Heart right ventricle (tissue), 16 donors: ENCODE results near the gene HS6ST3. TPM values are rescaled to one million over a fixed set of nuclear protein-coding genes. Genes with fewer than 3 reads are reported as not detected.

Experiments used
- ATAC-seq, 8 donors: fragments of 200-7000 bp; cut with Tn5 transposase; one replicate each; pipeline ENCODE4 v1.9.1; 2020; ENCODE audit warnings: mild to moderate bottlenecking in 8 of 8, moderate library complexity in 8 of 8, moderate number of reproducible peaks in 1 of 8
- DNase-seq, 2 donors: peaks; one replicate each; pipeline ENCODE4 v3.0.0-alpha.2; 2020
- H3K27ac ChIP-seq, 10 donors: fragments of 200-600 bp; sonication (generic) in 2 of 10; one replicate each; pipeline versions ENCODE4 v1.5.0 to v1.8.0; 2020 to 2022; ENCODE audit warnings: mild to moderate bottlenecking in 3 of 10
- H3K27me3 ChIP-seq, 7 donors: fragments of 200-600 bp; one replicate each; pipeline ENCODE4 v1.8.0; 2021 to 2022; ENCODE audit warnings: mild to moderate bottlenecking in 2 of 7
- H3K36me3 ChIP-seq, 9 donors: fragments of 200-600 bp; sonication (generic) in 1 of 9; one replicate each; pipeline versions ENCODE4 v1.5.0 to v1.8.0; 2020 to 2022; ENCODE audit warnings: mild to moderate bottlenecking in 2 of 9
- H3K4me1 ChIP-seq, 9 donors: fragments of 200-600 bp; sonication (generic) in 1 of 9; one replicate each; pipeline versions ENCODE4 v1.5.0 to v1.8.0; 2020 to 2022; ENCODE audit warnings: mild to moderate bottlenecking in 4 of 9
- H3K4me3 ChIP-seq, 10 donors: fragments of 200-600 bp; sonication (generic) in 2 of 10; one replicate each; pipeline versions ENCODE4 v1.5.0 to v1.8.0; 2020 to 2022; ENCODE audit warnings: mild to moderate bottlenecking in 7 of 10, moderate library complexity in 2 of 10
- H3K9me3 ChIP-seq, 11 donors: fragments of 200-600 bp in 10 of 11; sonication (generic) in 2 of 11; one replicate each; pipeline versions ENCODE4 v1.5.0 to v1.8.0; 2013 to 2022; ENCODE audit warnings: mild to moderate bottlenecking in 2 of 11, control low read depth in 1 of 11, moderate library complexity in 1 of 11
- WGBS, 2 donors: extraction: QIAGEN DNeasy Blood & Tissue Kit; methylation state at CpG; one replicate each; pipeline ENCODE4 v1.1.7; 2013; ENCODE audit warnings: inconsistent platforms in 1 of 2; 5-methylcytosine and 5-hydroxymethylcytosine counted together
- intact Hi-C, 10 donors: fragments of 100-400 bp; cut with DNase I; formaldehyde crosslinking; loops; one replicate each; pipeline versions ENCODE4 v1.11.1 to v1.14.2; 2022
- polyA plus RNA-seq, 2 donors: library from polyadenylated mRNA; stranded (reverse); fragments of 200-250 nt; gene quantifications; one replicate each; pipeline ENCODE4 v1.2.3, GENCODE V29; 2013
- total RNA-seq, 10 donors: library from RNA; stranded (reverse); fragmentation: NEBNext Ultra II Directional in 3 of 10; extraction: Animal tissue kit (Norgen Biotek cat#: 25700) in 3 of 10; gene quantifications; one replicate each; pipeline versions ENCODE4 v1.2.1 to v1.2.4, GENCODE V29; 2021 to 2023
- TF ChIP-seq, protein P1 (sequence below), 9 donors: fragments of 200-600 bp; sonication (generic) in 2 of 9; IDR thresholded peaks; one replicate each; pipeline versions ENCODE4 v1.5.0 to v1.8.0; 2021 to 2022; ENCODE audit warnings: antibody characterized with exemption in 9 of 9, mild to moderate bottlenecking in 5 of 9, moderate library complexity in 1 of 9
- donor health status: Arrhythmogenic right ventricular cardiomyopathy.
- donor health status: ischemic (EF 13 %, LVEDD 7.1; RV severe dilation, severe dysfunction).
- donor health status: healthy with polysubstance abuse.
- donor health status: DM: no; HTN: yes; CAD: no.
- donor health status: DM: no; HTN: no; CAD: no.
- donor health status: ischemic (EF 25% LVEDD 6.9; RV normal size, moderate dysfunction).
- donor health status: ischemic (EF 25% LVEDD 5.7; RV mildly dilated, moderate dysfunction).
- donor health status: healthy.
- donor health status: DM: yes; HTN: yes; CAD: no.
- donor health status: Ischemic cardiomyopathy.
- donor health status: ischemic (EF 35%, LVEDD 5.7; RV mildly dilated, moderate dysfunction).
- donor health status: nonischemic (EF 11% LVEDD 7.7; RV severe dilation, severe dysfunction).
- donor health status: DM: yes; HTN: yes; CAD: no.
- donor health status: PGD.
- donor health status: ischemic (EF 29% LVEDD 5.4; RV normal size, mild dysfunction).
- donor health status: nonischemic (EF 23%, LVEDD 6.1; RV moderate dilation, normal function).

Gene HS6ST3
- total and polyA plus RNA-seq, 12 donors = 0.01 to 7.6 (median 1.2) TPM

DNA sequence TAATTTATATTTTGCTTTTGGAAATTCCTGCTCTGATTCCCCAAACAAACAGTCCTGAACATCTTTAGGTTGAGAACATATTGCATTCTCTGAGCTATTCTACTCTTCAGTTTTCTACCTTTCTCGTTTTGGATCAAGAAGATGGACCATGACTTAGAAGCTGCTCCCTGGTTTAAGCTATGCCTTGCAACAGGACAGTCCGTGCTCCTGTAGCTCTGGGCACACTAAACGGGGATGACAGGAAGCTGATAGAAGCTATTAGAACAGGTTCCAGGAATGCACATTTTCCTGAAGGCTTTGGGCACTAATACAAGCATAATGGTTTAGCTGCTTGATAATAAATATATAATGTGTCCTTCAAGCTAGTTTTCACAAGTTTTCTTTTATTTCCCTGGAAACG is 385.2 kb downstream of the HS6ST3 start:
- Histone ChIP-seq H3K27ac (no peak overlapping the region), H3K27me3 (peaks cover 0 to 4% (median 0%) of the 10 kb centered on the region in 7 donors), H3K4me1 (peaks cover 0 to 12% (median 0%) of the 10 kb centered on the region in 9 donors), H3K9me3 (peaks cover 0 to 3% (median 0%) of the 10 kb centered on the region in 11 donors), H3K4me3 (no peak overlapping the region), H3K36me3 (no peaks in the 10 kb centered on the region)
- 18 to 37% methylated on average over 4 of the region's 4 CpGs for WGBS, 2 donors
- DNase-seq = no peak
- TF ChIP-seq, protein P1, sequence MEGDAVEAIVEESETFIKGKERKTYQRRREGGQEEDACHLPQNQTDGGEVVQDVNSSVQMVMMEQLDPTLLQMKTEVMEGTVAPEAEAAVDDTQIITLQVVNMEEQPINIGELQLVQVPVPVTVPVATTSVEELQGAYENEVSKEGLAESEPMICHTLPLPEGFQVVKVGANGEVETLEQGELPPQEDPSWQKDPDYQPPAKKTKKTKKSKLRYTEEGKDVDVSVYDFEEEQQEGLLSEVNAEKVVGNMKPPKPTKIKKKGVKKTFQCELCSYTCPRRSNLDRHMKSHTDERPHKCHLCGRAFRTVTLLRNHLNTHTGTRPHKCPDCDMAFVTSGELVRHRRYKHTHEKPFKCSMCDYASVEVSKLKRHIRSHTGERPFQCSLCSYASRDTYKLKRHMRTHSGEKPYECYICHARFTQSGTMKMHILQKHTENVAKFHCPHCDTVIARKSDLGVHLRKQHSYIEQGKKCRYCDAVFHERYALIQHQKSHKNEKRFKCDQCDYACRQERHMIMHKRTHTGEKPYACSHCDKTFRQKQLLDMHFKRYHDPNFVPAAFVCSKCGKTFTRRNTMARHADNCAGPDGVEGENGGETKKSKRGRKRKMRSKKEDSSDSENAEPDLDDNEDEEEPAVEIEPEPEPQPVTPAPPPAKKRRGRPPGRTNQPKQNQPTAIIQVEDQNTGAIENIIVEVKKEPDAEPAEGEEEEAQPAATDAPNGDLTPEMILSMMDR (IDR thresholded peaks at IDR 0.05) = no peak
- intact Hi-C loops = no loop called here
- ATAC-seq = peak in 3 of 8 donors; percentile 73 to 78 (median 76)

DNA sequence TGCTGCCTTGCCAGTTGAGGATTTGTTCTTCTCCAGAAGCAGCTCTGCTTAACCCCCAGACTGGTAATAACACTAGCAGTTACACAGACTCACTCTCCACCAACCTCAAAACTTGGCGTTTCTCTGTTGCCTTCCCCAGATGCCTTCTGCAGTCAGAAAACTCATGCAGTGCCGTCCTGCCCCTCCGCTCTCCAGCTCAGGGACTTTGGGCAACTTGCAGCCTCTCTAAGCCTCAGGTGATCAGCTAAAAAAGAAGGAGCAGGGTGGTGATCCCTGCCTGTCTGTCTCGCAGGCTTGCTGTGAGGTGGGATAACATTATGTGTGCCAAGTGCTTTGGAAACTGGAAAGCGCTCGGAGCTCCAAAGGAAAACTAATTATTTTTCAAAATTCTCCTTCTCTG is 391.6 kb downstream of the HS6ST3 start:
- Histone ChIP-seq H3K36me3 (no peaks in the 10 kb centered on the region), H3K9me3 (peaks cover 0 to 16% (median 7%) of the 10 kb centered on the region in 11 donors), H3K4me3 (no peak overlapping the region), H3K4me1 (no peaks in the 10 kb centered on the region), H3K27me3 (no peaks in the 10 kb centered on the region), H3K27ac (no peak overlapping the region)
- TF ChIP-seq, protein P1 (IDR thresholded peaks at IDR 0.05) = no peak
- DNase-seq (no peak), ATAC-seq (no peak)
- WGBS, 2 donors = 73 to 80% methylated on average over 6 of the region's 6 CpGs
- intact Hi-C loops = no loop called here

DNA sequence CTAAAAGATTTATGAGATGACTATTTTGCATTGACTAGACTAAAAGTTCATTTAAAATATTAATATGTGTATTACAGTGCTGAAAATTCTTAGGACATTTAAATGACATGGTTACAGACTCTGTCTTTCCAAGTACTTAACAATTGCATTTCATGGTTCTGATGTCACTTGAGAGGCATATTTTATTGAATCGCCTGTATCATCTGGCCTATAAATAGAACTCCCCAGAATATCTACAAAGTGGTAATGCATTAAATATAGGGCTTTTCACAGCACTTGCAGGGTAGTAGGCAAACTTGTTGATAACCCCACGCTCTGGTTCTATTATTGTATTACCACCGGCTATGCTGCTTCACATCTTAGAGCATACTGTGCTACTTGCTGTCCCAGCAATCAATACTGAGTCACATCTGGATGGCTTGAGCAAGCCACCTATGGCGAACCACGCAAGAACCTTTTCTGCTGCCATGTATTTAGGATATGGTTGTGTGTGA is 400.6 kb downstream of the HS6ST3 start:
- intact Hi-C loops = no loop called here
- Histone ChIP-seq H3K4me3 (no peak overlapping the region), H3K4me1 (no peaks in the 10 kb centered on the region), H3K36me3 (no peaks in the 10 kb centered on the region), H3K9me3 (peaks cover 0 to 12% (median under 1%) of the 10 kb centered on the region in 11 donors), H3K27me3 (no peaks in the 10 kb centered on the region), H3K27ac (peak overlapping the region in 1 of 10 donors; percentile 7)
- ATAC-seq = peak in 3 of 8 donors; percentile 16 to 62 (median 38)
- 60 to 67% methylated on average over 5 of the region's 5 CpGs for WGBS, 2 donors
- DNase-seq = no peak
- TF ChIP-seq, protein P1 (IDR thresholded peaks at IDR 0.05) = no peak

DNA sequence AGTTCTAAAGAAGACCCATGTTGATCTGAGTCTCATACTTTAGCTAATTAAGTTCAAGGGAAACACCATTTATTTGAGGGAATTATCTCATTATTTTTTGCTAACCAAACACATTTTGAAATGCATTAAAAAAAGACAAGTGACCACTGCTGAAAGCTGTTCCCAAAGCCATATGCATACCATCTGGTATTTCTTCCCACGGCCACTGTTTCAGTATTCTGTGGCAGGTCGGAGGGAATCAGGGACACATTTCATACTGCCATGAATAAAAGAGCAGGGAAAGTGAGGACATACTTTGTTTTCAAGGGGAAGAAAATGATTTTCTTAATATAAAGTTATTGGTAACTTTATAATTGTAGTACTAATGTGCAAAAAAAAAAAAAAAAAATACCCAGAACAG is 401.2 kb downstream of the HS6ST3 start:
- Histone ChIP-seq H3K4me1 (no peaks in the 10 kb centered on the region), H3K4me3 (no peak overlapping the region), H3K27ac (peak overlapping the region in 1 of 10 donors; percentile 7), H3K27me3 (no peaks in the 10 kb centered on the region), H3K36me3 (no peaks in the 10 kb centered on the region), H3K9me3 (peaks cover 0 to 9% (median 0%) of the 10 kb centered on the region in 11 donors)
- TF ChIP-seq, protein P1 (IDR thresholded peaks at IDR 0.05) = no peak
- WGBS, 2 donors = 75 to 82% methylated on average over 2 of the region's 2 CpGs
- intact Hi-C loops = no loop called here
- no peak for DNase-seq
- no peak for ATAC-seq
